ENCODE results near the gene SLC7A8.

DNA sequence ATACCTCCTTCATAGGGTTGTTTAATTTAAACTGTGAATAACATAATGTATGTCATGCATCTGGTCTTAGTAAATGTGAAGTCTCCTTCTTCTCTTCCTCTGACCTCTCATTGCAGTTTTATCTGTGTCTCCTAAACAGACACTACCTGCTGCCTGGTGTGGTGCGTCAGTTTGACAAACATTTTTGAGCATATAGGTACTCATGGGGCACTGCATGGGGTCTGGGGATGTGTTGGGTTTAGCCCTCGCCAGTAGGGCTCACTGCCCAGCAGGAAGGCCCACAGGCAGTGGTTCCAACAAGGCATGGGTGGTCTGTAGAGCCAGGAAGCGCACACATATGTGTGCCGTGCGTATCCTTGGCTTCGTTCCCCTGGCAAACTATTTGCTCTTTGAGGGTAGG, 61.4 kb downstream of the SLC7A8 start:
- TF ChIP-seq, protein P1, sequence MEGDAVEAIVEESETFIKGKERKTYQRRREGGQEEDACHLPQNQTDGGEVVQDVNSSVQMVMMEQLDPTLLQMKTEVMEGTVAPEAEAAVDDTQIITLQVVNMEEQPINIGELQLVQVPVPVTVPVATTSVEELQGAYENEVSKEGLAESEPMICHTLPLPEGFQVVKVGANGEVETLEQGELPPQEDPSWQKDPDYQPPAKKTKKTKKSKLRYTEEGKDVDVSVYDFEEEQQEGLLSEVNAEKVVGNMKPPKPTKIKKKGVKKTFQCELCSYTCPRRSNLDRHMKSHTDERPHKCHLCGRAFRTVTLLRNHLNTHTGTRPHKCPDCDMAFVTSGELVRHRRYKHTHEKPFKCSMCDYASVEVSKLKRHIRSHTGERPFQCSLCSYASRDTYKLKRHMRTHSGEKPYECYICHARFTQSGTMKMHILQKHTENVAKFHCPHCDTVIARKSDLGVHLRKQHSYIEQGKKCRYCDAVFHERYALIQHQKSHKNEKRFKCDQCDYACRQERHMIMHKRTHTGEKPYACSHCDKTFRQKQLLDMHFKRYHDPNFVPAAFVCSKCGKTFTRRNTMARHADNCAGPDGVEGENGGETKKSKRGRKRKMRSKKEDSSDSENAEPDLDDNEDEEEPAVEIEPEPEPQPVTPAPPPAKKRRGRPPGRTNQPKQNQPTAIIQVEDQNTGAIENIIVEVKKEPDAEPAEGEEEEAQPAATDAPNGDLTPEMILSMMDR (IDR thresholded peaks at IDR 0.05) = no peak
- TF ChIP-seq POLR2AphosphoS5 (IDR thresholded peaks at IDR 0.05) (no peak), POLR2A (IDR thresholded peaks at IDR 0.05) (no peak)
